MM.1S (cell line): ENCODE data around the gene FOXO3.

Experiments
- DNase-seq: peaks from one replicate; pipeline ENCODE4 v3.0.0-alpha.2; 2015
- H2AFZ ChIP-seq: fragments of 300-600 bp; sonication (generic); 2 replicates; pipeline ENCODE4 v1.6.0; 2016; ENCODE audit warnings: antibody characterized with exemption, low read length
- H3F3A ChIP-seq: fragments of 300-600 bp; sonication (generic); 2 replicates; pipeline ENCODE4 v1.6.1; 2016; ENCODE audit warnings: mild to moderate bottlenecking, antibody characterized with exemption, low read length, moderate library complexity, mixed read lengths; ENCODE audit not compliant: insufficient read depth
- H3K27ac ChIP-seq: fragments of 300-600 bp; sonication (generic); 2 replicates; pipeline ENCODE4 v1.5.1; 2016; ENCODE audit warnings: mild to moderate bottlenecking, low read length
- H3K27me3 ChIP-seq: fragments of 300-600 bp; sonication (generic); replicated peaks from 2 replicates; pipeline ENCODE4 v1.6.0; 2016; ENCODE audit warnings: low read length; ENCODE audit not compliant: insufficient read depth
- H3K36me3 ChIP-seq: fragments of 300-600 bp; sonication (generic); replicated peaks from 2 replicates; pipeline ENCODE4 v1.6.1; 2016; ENCODE audit warnings: mild to moderate bottlenecking, low read length, mixed read lengths; ENCODE audit not compliant: insufficient read depth
- H3K4me1 ChIP-seq: fragments of 300-600 bp; sonication (generic); 2 replicates; pipeline ENCODE4 v1.6.1; 2016; ENCODE audit warnings: low read length, mixed read lengths
- H3K4me2 ChIP-seq: fragments of 300-600 bp; sonication (generic); 2 replicates; pipeline ENCODE4 v1.6.0; 2016; ENCODE audit warnings: low read depth, low read length
- H3K4me3 ChIP-seq: fragments of 300-600 bp; sonication (generic); 2 replicates; pipeline ENCODE4 v1.5.1; 2016; ENCODE audit warnings: low read length, mixed read lengths
- H3K79me2 ChIP-seq: fragments of 300-600 bp; sonication (generic); 2 replicates; pipeline ENCODE4 v1.6.1; 2016; ENCODE audit warnings: mixed run types, low read length, mixed read lengths
- H3K9ac ChIP-seq: fragments of 300-600 bp; sonication (generic); 2 replicates; pipeline ENCODE4 v1.6.1; 2016; ENCODE audit warnings: low read length, mixed read lengths
- H3K9me2 ChIP-seq: fragments of 300-600 bp; sonication (generic); replicated peaks from 2 replicates; pipeline ENCODE4 v1.6.1; 2016; ENCODE audit warnings: mild to moderate bottlenecking, low read length, mixed read lengths; ENCODE audit not compliant: insufficient read depth
- H3K9me3 ChIP-seq: fragments of 300-600 bp; sonication (generic); replicated peaks from 2 replicates; pipeline ENCODE4 v1.6.1; 2016; ENCODE audit warnings: mild to moderate bottlenecking, low read length, mixed read lengths; ENCODE audit not compliant: insufficient read depth
- H4K20me1 ChIP-seq: fragments of 300-600 bp; sonication (generic); 2 replicates; pipeline ENCODE4 v1.6.1; 2016; ENCODE audit warnings: mild to moderate bottlenecking, low read length, moderate library complexity, mixed read lengths; ENCODE audit not compliant: insufficient read depth
- CTCF ChIP-seq: fragments of 300-600 bp; sonication (generic); IDR thresholded peaks from 2 replicates; pipeline ENCODE4 v1.5.1; 2016; ENCODE audit warnings: antibody characterized with exemption, low read length, mixed read lengths
- EZH2 ChIP-seq: fragments of 300-600 bp; sonication (generic); optimal IDR thresholded peaks from 2 replicates; pipeline ENCODE3; 2017; ENCODE audit warnings: low read depth, mild to moderate bottlenecking, antibody characterized with exemption, low read length, mixed read lengths
- EZH2phosphoT487 ChIP-seq: fragments of 300-600 bp; sonication (generic); IDR thresholded peaks from 2 replicates; pipeline ENCODE4 v1.6.1; 2018; ENCODE audit warnings: antibody characterized with exemption, low read length

FOXO3 gene

GRCh38 chr6:108585359-108585758 is 24.6 kb downstream of the FOXO3 start:
- H3K4me2 ChIP-seq: peak overlapping the region; percentile 65

GRCh38 chr6:108585921-108586536 is 25.3 kb downstream of the FOXO3 start:
- Histone ChIP-seq H4K20me1 (peaks cover 46% of the 10 kb centered on the region), H3K9me3 (no peaks in the 10 kb centered on the region), H3K9ac (peak overlapping the region; percentile 47), H3F3A (peaks cover 97% of the 10 kb centered on the region), H3K27ac (peak overlapping the region; percentile 97), H3K79me2 (peaks cover 98% of the 10 kb centered on the region), H3K9me2 (no peaks in the 10 kb centered on the region), H3K4me3 (peak overlapping the region; percentile 27), H3K27me3 (no peaks in the 10 kb centered on the region), H3K4me1 (peaks cover 86% of the 10 kb centered on the region), H3K4me2 (peak overlapping the region; percentile 65), H3K36me3 (no peaks in the 10 kb centered on the region), H2AFZ (no peak overlapping the region)
- no peak for DNase-seq
- TF ChIP-seq EZH2: no peak
- no peak for TF ChIP-seq CTCF
- no peak for TF ChIP-seq EZH2phosphoT487

More at GRCh38 chr6:108585359-108585758, 24.6 kb downstream of the FOXO3 start:
- Histone ChIP-seq H3K9me2 (no peaks in the 10 kb centered on the region), H3K9ac (peak overlapping the region; percentile 47), H2AFZ (no peak overlapping the region), H3K4me3 (peak overlapping the region; percentile 27), H3K27me3 (no peaks in the 10 kb centered on the region), H3K36me3 (no peaks in the 10 kb centered on the region), H3K9me3 (no peaks in the 10 kb centered on the region), H3F3A (peaks cover 97% of the 10 kb centered on the region), H3K79me2 (peaks cover 98% of the 10 kb centered on the region), H3K4me1 (peaks cover 86% of the 10 kb centered on the region), H4K20me1 (peaks cover 52% of the 10 kb centered on the region), H3K27ac (peak overlapping the region; percentile 97)
- no peak for TF ChIP-seq EZH2
- TF ChIP-seq CTCF: no peak
- no peak for TF ChIP-seq EZH2phosphoT487
- DNase-seq: no peak

- DNase-seq: peak; percentile 52
- Histone ChIP-seq H3K27me3 (no peaks in the 10 kb centered on the region), H3K4me1 (peaks cover 87% of the 10 kb centered on the region), H3K79me2 (peaks cover 98% of the 10 kb centered on the region), H3K36me3 (no peaks in the 10 kb centered on the region), H2AFZ (no peak overlapping the region), H3K9me2 (no peaks in the 10 kb centered on the region), H3K4me2 (peak overlapping the region; percentile 88), H3K9me3 (no peaks in the 10 kb centered on the region), H3K4me3 (peak overlapping the region; percentile 37), H4K20me1 (peaks cover 36% of the 10 kb centered on the region), H3K9ac (peak overlapping the region; percentile 79), H3K27ac (peak overlapping the region; percentile 97), H3F3A (peaks cover 97% of the 10 kb centered on the region)
- TF ChIP-seq EZH2 (no peak), EZH2phosphoT487 (no peak), CTCF (no peak)
These were observed 26.7 kb downstream of the FOXO3 start for GRCh38 chr6:108587258-108588059.
